H1 (cell line): Measurements from ENCODE around the gene CACNA1A. TPM values are rescaled to one million over a fixed set of nuclear protein-coding genes. Genes with fewer than 3 reads are reported as not detected.

Experiments
- ASH2L ChIP-seq: fragments of 200-600, 300-600 bp; sonication (generic); IDR thresholded peaks from one replicate; pipeline ENCODE4 v1.7.1; 2017; ENCODE audit warnings: low read length
- CBX8 ChIP-seq: fragments of 300-800, 300-1000 bp; sonication (generic); IDR thresholded peaks from 2 replicates; pipeline ENCODE4 v1.7.1; 2016; ENCODE audit warnings: low read depth, low read length, borderline replicate concordance
- CEBPB ChIP-seq: IDR thresholded peaks from 2 replicates; pipeline ENCODE4 v1.6.1; 2012; ENCODE audit warnings: low read depth, low read length
- CHD7 ChIP-seq: fragments of 300-600 bp; sonication (generic); IDR thresholded peaks from 2 replicates; pipeline ENCODE4 v1.7.1; 2012; ENCODE audit warnings: low read length, moderate library complexity, mild to moderate bottlenecking, inconsistent platforms; ENCODE audit not compliant: insufficient replicate concordance
- EZH2 ChIP-seq: fragments of 200-600 bp; sonication (generic); IDR thresholded peaks from 2 replicates; pipeline ENCODE4 v1.7.1; 2012; ENCODE audit warnings: low read depth, mild to moderate bottlenecking, moderate library complexity, low read length, inconsistent platforms; ENCODE audit not compliant: severe bottlenecking
- PHF8 ChIP-seq: fragments of 200-600 bp; sonication (generic); conservative IDR thresholded peaks from 2 replicates; pipeline ENCODE4 v1.7.1; 2012; ENCODE audit warnings: low read depth, mild to moderate bottlenecking, inconsistent platforms, low read length, moderate library complexity
- polyA plus RNA-seq, 7 experiments: library from polyadenylated mRNA; depleted of rRNA in 3 of 7; stranded (reverse) in 5 of 7; unstranded in 2 of 7; fragments of >200 nt in 5 of 7; fragments of 200-250 nt in 2 of 7; gene quantifications; 1 replicate in 5 of 7; 2 replicates in 1 of 7; 4 replicates in 1 of 7; pipeline versions ENCODE4 v1.2.1 to v1.2.3, GENCODE V29; 2011 to 2013; ENCODE audit warnings: missing spikeins in 2 of 7, mixed read lengths in 2 of 7
- total RNA-seq: library from RNA; stranded (reverse); fragmentation: NEBNext Ultra II Directional; extraction: Animal tissue kit (Norgen Biotek cat#: 25700); gene quantifications from 2 replicates; pipeline ENCODE4 v1.2.1, GENCODE V29; 2021

CACNA1A gene
- total and polyA plus RNA-seq, 2 of the 8 experiments (the other 6 are each of a cell fraction or from before 2014, with no cell fraction given) = 10.7 to 25.3 TPM

GRCh38 chr19:13309864-13310263 is 196.4 kb downstream of the CACNA1A start (continued):
- TF ChIP-seq CHD7 = no peak
- TF ChIP-seq ASH2L = no peak
- TF ChIP-seq CEBPB = no peak
- TF ChIP-seq EZH2 = no peak
- TF ChIP-seq CBX8 = no peak
- TF ChIP-seq PHF8 = no peak
